Suppressor macrophage treated with lipopolysaccharide for 4 hours (primary cell): ENCODE results near the gene NOTCH3.

ENCODE experiments used
- DNase-seq: peaks from one replicate; pipeline ENCODE4 v3.0.0-alpha.2; 2020

The NOTCH3 gene

DNA sequence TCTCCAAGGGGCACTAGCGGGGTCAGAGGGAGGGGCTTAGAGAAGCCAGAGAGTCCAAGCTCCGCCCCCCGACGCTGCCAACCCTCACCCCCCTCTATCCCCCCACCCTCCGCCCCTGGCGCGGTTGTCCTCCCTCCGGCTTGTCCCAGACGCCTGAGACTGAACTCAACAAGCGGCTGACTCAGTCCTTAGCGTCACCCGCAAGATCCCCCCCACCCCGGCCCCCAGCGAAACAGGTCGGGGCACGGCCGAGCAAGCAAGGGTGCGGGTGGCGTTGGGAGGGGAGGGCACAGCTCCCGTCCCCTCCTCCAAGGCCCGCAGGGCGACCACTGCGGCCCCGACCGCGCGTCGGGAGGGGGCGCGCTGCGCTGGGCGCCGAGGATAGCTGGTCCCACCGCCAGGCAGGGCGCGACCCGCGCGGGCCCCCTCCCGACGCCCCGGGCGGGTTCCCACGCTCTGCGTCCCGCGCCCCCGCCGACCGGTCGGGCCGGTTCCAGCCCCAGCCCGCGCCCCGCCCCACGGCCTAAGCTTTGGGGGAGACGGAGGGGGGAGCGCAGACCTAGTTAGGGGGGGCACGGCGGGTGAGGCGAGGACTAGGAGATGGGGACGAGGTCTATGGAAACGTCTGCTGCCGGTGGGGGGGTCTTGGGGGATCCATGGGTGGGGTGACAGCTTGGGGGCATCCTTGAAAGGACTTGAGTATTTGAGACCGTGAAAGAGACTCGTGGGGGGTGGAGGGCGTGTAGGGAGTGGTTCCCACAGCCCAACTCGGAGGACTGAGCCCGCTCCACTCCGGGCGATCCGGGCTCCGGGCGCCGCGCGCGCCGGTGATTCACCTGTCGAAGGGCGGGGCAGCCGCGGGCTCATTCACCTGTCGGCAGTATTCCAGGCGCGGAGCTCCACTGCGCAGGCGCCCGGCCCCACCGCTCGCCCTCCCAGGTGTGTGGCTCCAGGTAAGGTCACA lies 5.1 kb downstream of the NOTCH3 start:
- DNase-seq: peak; percentile 61

DNA sequence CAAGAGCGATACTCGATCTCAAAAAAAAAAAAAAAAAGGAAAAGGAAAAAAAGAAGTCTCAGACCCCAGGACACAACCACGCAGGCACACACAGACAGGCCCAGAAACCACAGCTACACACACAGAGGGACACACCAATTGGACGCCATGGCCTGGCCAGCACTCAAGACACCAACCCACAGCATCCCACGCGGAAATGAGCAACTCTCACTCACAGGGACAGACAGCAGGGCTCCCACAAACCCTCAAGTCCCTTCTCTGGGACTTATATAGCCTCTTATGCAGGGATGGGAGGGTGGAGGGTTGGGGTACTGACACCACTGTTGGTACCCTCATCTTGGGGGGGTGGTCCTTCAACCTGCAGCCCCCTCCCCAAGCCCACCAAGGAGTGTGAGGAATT lies 5.9 kb downstream of the NOTCH3 start:
- DNase-seq: peak; percentile 83

- no peak for DNase-seq
These were observed 8.8 kb downstream of the NOTCH3 start for GRCh38 chr19:15191982-15192381.

- no peak for DNase-seq
These were observed 9.3 kb downstream of the NOTCH3 start for GRCh38 chr19:15191514-15191913.

GRCh38 chr19:15188851-15189250 lies 11.9 kb downstream of the NOTCH3 start:
- no peak for DNase-seq

DNA sequence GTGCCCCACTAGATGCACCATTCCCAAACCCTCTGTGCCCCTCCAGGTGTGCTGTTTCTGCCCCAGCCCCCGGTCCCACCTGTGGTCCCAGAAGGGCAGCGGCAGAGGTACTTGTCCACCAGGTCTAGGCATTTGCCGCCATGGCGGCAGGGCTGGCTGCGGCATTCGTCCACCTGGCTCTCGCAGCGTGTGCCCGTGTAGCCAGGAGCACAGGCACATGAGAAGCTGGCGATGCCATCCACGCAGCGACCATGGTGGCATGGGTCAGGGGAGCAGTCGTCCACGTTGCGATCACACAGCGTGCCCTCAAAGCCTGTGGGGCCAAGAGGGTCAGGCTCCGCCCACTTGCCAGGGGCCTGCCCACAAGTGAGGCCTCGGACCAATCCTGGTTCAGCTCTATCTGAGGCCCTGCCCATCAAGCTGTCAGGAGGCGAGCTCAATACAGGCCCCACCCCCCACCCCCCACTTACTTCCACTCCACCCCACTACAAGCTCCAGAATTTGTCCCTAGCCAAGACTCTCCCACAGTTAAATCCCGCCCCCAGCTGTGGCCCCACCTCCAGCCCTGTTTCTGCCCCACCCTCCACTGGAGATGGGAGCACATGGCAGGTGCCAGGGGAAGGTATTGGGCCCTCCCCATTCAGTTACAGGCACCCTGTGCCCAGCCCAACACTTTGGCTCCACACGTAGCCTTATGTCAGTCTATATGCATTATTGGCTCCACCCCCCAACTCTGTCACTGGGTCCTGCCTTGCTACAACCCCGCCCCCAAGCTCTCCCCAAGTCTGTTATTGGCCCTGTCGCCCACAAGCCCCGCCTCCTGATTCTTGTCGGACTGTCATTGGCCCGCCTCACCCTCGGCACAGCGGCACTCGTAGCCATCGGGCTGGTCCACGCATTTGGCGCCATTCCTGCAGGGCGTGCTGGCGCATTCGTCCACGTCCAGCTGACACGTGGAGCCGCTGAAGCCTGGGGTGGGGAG lies 13.5 kb downstream of the NOTCH3 start:
- DNase-seq: no peak

DNA sequence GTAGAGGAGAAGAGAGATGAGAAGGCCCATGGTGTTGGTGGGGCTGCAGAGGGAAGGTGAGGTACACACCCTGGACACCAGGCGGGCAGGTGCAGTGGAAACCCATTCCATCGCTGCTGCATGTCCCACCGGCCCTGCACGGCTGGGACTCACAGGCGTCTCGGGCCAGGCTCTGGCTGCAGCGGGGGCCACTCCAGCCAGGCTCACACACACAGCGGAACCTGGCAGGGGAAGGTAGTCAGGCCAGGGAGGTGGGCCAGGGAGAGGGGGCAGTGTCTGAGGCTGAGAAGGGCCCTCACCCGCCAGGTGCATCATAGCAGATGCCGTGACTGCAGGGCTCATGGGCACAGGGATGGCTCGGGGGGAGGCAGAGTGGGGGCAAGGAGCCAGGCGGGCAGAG lies 15.6 kb downstream of the NOTCH3 start:
- DNase-seq: no peak

DNA sequence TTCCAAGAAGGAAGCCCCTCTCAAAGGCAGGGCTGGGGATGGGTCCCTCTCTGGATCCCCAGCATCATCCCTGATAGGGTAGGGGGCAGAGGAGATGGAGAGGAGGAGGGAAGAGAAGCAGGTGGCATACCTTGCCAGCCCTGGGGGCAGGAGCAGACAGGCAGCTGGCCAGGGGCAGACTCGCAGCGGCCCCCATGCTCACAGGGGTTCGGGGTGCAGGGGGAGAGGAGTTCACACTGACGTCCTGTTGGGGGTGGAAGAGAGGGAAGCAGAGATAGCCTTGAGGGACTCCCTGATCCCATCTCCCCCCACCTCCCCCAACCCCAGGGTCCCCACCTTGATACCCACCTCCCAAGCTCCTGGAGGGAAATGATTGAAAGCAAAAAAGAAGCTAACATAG lies 16.0 kb downstream of the NOTCH3 start:
- DNase-seq: no peak

DNA sequence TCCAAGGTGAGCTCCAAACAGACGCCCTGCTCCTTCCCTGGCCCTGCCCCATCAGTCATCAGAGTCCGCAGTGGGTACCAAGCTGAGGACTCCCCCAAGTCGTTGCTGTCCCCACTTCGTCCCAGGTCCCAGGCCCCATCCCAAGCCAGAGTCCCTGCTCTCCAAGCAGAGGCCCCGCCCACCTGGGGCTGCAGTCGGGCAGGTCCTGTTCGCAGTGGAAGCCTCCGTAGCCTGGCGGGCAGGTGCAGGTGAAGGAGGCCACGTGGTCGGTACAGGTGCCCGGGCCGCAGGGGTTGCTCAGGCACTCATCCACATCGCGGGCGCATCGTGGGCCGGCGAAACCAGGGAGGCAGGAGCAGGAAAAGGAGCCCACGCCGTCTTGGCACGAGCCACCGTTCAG lies 19.4 kb downstream of the NOTCH3 start:
- DNase-seq: no peak

GRCh38 chr19:15180451-15181390 lies 20.1 kb downstream of the NOTCH3 start:
- no peak for DNase-seq

DNA sequence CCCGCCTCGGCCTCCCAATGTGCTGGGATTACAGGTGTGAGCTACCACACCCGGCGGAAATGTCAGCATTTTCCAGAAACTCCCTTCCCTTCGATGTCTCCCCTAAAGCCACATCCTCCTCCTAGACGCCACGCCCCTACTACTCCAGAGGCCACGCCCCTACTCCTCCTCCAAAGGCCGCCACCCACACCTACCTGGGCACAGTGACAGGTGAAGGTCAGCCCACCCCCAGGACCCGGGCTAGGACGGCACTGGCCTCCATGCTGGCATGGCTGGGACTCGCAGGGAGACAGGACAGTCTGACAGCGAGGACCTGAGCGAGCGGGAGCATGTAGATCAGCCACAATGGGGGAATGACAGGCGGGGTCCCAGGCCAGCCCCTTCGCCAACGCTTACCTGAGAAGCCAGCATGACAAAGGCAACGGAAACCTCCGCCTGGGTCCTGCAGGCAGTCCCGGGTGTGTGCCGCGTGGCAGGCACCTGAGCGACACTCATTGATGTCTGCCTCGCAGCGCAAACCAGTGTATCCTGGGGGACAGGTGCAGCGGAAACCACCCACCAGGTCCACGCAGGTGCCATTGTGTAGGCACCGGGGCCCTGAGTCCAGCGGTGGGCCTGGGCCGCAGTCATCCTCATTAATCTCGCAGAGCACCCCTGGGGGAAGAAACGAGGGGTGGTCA lies 22.0 kb downstream of the NOTCH3 start:
- DNase-seq: no peak

GRCh38 chr19:15177269-15178116 lies 23.3 kb downstream of the NOTCH3 start:
- peak; percentile 90 for DNase-seq

DNA sequence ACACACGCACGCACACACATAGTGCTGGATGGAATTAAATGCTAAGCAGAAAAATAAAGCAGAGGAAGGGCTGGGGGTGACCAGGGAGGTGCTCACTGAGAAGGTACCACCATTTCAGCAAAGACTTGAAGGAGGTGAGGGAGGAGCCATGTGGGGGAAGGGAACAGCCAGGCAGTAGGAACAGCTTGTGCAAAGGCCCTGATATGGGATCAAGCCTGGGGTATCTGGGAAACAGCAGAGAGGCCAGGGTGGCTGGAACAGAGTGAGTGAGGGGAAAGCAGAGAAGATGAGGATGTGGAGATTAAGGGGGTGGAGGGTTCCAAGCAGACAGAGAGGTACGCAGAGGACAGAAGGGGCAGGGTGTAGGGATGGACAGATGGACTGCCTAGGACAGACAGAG lies 25.2 kb downstream of the NOTCH3 start:
- DNase-seq: no peak

- DNase-seq: no peak
These were observed 26.9 kb downstream of the NOTCH3 start for GRCh38 chr19:15173746-15174404.

DNA sequence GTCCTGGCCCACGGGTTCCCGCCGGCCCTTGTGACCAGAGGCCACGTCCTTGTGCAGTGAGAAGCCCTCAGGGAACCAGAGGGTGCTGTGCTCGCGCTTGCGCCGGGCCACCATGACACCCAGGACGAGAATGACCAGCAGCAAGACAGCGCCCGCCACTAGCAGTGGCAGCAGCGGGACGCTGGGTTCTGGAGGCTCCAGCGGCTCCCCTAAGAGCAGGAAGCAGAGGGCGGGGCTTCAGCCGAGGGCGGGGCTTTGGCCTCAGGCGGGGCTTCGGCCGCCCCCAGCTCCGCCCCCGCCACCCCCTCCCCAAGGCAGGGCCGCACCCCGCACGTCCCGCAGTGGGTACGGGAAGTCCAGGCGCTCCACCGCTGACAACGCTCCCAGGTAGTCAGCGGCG lies 30.4 kb downstream of the NOTCH3 start:
- no peak for DNase-seq

DNA sequence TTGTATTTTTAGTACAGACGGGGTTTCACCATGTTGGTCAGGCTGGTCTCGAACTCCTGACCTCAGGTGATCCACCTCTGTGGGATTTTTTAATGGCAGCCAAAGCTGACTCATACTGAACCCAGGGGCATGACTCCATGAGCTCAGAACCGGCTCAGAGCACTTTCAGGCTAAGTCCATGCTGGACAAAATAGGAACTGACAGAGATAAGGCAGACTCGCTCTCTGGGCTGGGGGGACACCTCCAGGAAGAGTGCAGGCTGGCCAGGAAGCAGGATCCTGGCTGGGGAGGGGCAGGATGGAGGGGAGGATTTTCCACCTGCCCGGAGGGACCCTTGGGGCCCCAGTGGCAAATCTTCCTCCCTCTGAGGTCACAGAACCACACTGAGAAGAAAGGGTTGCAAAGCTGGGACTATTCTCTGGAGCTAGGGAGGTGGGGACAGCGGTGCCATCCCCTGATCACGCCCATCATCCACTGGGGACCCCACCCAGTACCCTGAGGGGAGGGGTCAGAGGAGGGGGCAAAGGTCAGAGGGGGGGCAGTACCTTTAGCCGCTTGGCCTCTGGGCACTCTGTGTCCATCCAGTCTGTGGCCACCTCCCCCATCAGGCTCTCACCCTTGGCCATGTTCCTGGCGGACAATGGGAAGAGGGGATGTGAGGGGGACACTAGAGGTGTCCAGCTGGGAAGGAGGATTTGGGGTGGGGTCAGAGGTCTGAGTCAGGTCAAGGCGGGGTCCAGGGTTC lies 31.1 kb downstream of the NOTCH3 start:
- no peak for DNase-seq

GRCh38 chr19:15166700-15167099 lies 34.1 kb downstream of the NOTCH3 start:
- no peak for DNase-seq

DNA sequence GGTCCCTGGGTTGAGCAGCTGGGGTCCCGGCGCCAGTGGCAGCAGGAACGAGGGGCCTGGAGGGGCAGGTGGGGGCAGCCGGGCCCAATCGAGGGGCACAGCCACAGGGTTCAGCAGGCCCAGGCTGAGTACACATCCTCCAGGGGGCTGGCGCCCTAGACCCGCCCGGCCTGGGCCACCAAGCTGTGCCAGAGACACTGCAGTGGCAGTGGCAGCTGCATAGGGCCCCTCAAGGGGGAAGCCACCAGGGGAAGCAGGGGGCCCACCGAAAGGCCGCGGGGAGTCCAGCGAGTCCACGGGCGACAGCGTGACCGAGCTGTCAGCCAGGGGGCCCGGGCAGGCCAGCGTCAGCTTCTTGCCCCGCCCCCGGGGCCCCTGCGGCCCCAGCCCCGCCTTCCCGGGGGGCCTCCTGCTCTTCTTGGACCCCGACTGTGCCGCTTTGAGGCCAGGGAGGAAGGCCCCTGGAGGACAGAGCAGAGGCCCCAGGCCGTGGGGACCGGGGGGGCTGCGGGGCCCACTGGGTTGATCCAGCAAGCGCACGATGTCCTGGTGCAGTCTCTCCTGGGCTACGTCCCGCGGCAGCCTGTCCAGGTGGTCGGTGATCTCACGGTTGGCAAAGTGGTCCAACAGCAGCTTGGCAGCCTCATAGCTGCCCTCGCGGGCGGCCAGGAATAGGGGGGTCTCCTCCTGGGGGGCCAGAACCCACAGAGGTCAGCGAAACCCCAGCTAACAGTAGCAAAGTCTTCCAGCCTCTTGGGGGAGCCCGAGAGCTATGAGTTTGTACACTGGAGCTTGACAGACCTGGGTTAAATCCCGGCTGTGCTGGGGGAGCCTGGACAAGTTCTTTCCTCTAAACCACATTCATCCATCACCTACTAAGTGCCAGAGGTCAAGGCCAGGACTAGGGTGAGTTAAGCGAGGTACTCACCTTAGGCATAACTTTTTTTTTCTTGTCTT lies 39.5 kb downstream of the NOTCH3 start:
- DNase-seq: no peak
